HG03039 (cell line): ENCODE data around the gene MGST2.
A peak's percentile ranks its signal among the peaks of the same experiment; 100 is the strongest.
"Not testable (repeated sequence)": the region's sequence is repeated elsewhere in the genome, so short reads cannot be mapped to it uniquely, and the experiment has no call there.

ENCODE experiments used
- ATAC-seq: cut with Tn5 transposase; IDR thresholded peaks from one replicate; pipeline ENCODE4 v1.9.1; 2021; ENCODE audit warnings: mild to moderate bottlenecking, moderate library complexity; ENCODE audit not compliant: unreplicated experiment

MGST2 gene

GRCh38 chr4:139665690-139666529, at the start of gene MGST2:
Gene MGST2 (plus strand): TSS chr4:139665819. CDS start chr4:139666020, 201 bp downstream.
- ATAC-seq: peak; percentile 90

- ATAC-seq: no peak
Measured at GRCh38 chr4:139617702-139618490, 47.7 kb upstream of the MGST2 start.

- ATAC-seq: no peak
Measured at GRCh38 chr4:139619644-139620043, 46.0 kb upstream of the MGST2 start.

GRCh38 chr4:139622901-139623381, 42.7 kb upstream of the MGST2 start:
- no peak for ATAC-seq

GRCh38 chr4:139624441-139625092, 41.1 kb upstream of the MGST2 start:
- ATAC-seq: no peak

GRCh38 chr4:139625093-139625455, 40.5 kb upstream of the MGST2 start:
- ATAC-seq: no peak

GRCh38 chr4:139625482-139625881, 40.1 kb upstream of the MGST2 start:
- no peak for ATAC-seq

- ATAC-seq: no peak
Measured at GRCh38 chr4:139628184-139629012, 37.2 kb upstream of the MGST2 start.

- no peak for ATAC-seq
Measured at GRCh38 chr4:139629436-139630125, 36.0 kb upstream of the MGST2 start.

GRCh38 chr4:139630126-139630495, 35.5 kb upstream of the MGST2 start:
- no peak for ATAC-seq

GRCh38 chr4:139630991-139631390, 34.6 kb upstream of the MGST2 start:
- no peak for ATAC-seq

GRCh38 chr4:139631791-139632190, 33.8 kb upstream of the MGST2 start:
- no peak for ATAC-seq

GRCh38 chr4:139632739-139633138, 32.9 kb upstream of the MGST2 start:
- ATAC-seq: not testable (repeated sequence)

GRCh38 chr4:139633195-139633594, 32.4 kb upstream of the MGST2 start:
- ATAC-seq: no peak

- no peak for ATAC-seq
Measured at GRCh38 chr4:139633661-139634060, 32.0 kb upstream of the MGST2 start.

- no peak for ATAC-seq
Measured at GRCh38 chr4:139635966-139636365, 29.7 kb upstream of the MGST2 start.

GRCh38 chr4:139638306-139638705, 27.3 kb upstream of the MGST2 start:
- not testable (repeated sequence) for ATAC-seq

- ATAC-seq: no peak
Measured at GRCh38 chr4:139639654-139640053, 26.0 kb upstream of the MGST2 start.

- ATAC-seq: no peak
Measured at GRCh38 chr4:139641218-139641617, 24.4 kb upstream of the MGST2 start.

GRCh38 chr4:139642364-139642763, 23.3 kb upstream of the MGST2 start:
- no peak for ATAC-seq
